ENCODE measurements around the gene FFAR3. TPM values are rescaled to one million over a fixed set of nuclear protein-coding genes. Genes with fewer than 3 reads are reported as not detected.

FFAR3 gene
- total and polyA plus RNA-seq, 2 donors (not counting 3 experiments of a cell fraction or from before 2014, with no cell fraction given): not detected

DNA sequence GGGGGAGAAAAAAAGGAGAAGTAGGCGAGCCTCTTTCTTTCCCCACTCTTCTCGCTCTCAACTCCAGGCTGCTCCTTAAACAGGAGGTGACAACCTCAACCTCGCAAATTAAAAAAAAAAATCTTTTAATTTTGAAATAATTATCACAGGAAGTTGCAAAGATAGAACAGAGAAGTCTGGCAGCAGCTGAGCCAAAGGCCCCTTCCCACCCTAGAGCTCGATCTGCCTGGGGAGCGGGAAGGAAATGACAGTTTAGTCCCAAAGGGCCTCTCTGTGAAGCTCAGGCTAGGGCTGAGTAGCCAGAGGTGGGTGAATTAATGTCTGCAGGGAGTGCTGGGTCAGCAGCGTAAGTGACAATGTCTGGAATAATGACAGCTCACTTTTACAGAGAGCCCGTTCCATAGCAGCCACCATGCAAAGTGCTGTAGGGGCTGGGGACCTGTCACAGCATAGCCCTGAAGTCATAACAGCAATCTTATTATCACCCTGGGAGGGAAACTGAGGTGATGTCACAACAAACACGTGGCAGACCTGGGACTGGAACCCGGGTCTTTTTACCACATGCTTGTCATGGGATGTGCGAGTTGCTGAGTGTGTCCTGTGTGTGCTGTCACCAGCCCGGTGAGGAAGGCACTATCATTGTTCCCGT, 38.1 kb upstream of the FFAR3 start:
- Histone ChIP-seq H3K9me3 (replicated peaks; ENCODE audit: control insufficient read depth, insufficient read depth, low read length) (no peaks in the 10 kb centered on the region), H3K9ac (replicated peaks; ENCODE audit: extremely low read depth, insufficient read depth, low read length) (no peak overlapping the region), H3K4me3 (replicated peaks in 1 of 3; ENCODE audit: insufficient read depth in 1 of 3, low read depth in 1 of 3, low read length in 3 of 3) (no peak overlapping the region), H3K27ac (ENCODE audit: insufficient read depth, low read depth, low read length) (no peak overlapping the region), H3K36me3 (ENCODE audit: control insufficient read depth in 2 of 2, extremely low read depth in 1 of 2, insufficient read depth in 2 of 2, low read length in 2 of 2) (no peaks in the 10 kb centered on the region), H3K79me2 (ENCODE audit: control insufficient read depth, insufficient read depth, low read length) (no peaks in the 10 kb centered on the region), H2AFZ (ENCODE audit: low read depth, low read length) (no peak overlapping the region), H3K4me2 (ENCODE audit: insufficient read depth, low read length) (no peak overlapping the region), H3K27me3 (ENCODE audit: control insufficient read depth in 2 of 2, insufficient read depth in 2 of 2, low read length in 2 of 2) (peaks cover 1 to 8% of the 10 kb centered on the region in 2 experiments), H4K20me1 (replicated peaks; ENCODE audit: control insufficient read depth, extremely low read depth, insufficient read depth, low read length) (no peaks in the 10 kb centered on the region), H3K4me1 (ENCODE audit: control insufficient read depth, extremely low read depth, insufficient read depth, low read length) (peaks cover 5% of the 10 kb centered on the region), H3K9me1 (replicated peaks; ENCODE audit: control insufficient read depth, extremely low read depth, insufficient read depth, low read length) (no peaks in the 10 kb centered on the region)
- BruUV-seq (replicated peaks): no TSS peak
- CTCF ChIA-PET: interaction anchor here (0.6 to 2.3 kb wide), 2 partner anchors 33 to 253 kb away, joined by 5 to 9 read pairs; no protein-coding TSS in a partner anchor
- POLR2A ChIA-PET: no interaction called here
- no peak for DNase-seq (ENCODE audit: low read depth, low spot score)
- intact Hi-C loops (cut with micrococcal nuclease) (no loop called here), dilution Hi-C loops (cut with MboI; ENCODE audit: extremely low pct_ligation_motif_present, low sequenced_read_pairs) (no loop called here)
- FAIRE-seq: no peak
- no peak for TF ChIP-seq FOS (IDR thresholded peaks at IDR 0.05; ENCODE audit: borderline replicate concordance, insufficient read depth, low read length)
- TF ChIP-seq, protein P1, sequence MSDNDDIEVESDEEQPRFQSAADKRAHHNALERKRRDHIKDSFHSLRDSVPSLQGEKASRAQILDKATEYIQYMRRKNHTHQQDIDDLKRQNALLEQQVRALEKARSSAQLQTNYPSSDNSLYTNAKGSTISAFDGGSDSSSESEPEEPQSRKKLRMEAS (IDR thresholded peaks at IDR 0.05; ENCODE audit: insufficient read depth, insufficient read length): no peak
- no peak for TF ChIP-seq POLR2AphosphoS5 (IDR thresholded peaks at IDR 0.05; ENCODE audit: insufficient read depth, low read depth, low read length)
- TF ChIP-seq MYC (IDR thresholded peaks at IDR 0.05; ENCODE audit: low read depth, low read length): no peak
- no peak for TF ChIP-seq JUN (IDR thresholded peaks at IDR 0.05; ENCODE audit: borderline replicate concordance, insufficient read depth, insufficient read length, low read depth)
- TF ChIP-seq GATA2 (IDR thresholded peaks at IDR 0.05; ENCODE audit: insufficient read depth, insufficient read length, low read depth, low read length): no peak
- TF ChIP-seq, protein P2, sequence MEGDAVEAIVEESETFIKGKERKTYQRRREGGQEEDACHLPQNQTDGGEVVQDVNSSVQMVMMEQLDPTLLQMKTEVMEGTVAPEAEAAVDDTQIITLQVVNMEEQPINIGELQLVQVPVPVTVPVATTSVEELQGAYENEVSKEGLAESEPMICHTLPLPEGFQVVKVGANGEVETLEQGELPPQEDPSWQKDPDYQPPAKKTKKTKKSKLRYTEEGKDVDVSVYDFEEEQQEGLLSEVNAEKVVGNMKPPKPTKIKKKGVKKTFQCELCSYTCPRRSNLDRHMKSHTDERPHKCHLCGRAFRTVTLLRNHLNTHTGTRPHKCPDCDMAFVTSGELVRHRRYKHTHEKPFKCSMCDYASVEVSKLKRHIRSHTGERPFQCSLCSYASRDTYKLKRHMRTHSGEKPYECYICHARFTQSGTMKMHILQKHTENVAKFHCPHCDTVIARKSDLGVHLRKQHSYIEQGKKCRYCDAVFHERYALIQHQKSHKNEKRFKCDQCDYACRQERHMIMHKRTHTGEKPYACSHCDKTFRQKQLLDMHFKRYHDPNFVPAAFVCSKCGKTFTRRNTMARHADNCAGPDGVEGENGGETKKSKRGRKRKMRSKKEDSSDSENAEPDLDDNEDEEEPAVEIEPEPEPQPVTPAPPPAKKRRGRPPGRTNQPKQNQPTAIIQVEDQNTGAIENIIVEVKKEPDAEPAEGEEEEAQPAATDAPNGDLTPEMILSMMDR (IDR thresholded peaks at IDR 0.05; ENCODE audit: extremely low read depth in 1 of 2, insufficient read depth in 1 of 2, low read depth in 1 of 2, low read length in 2 of 2): no peak
- TF ChIP-seq EZH2 (IDR thresholded peaks at IDR 0.05; ENCODE audit: borderline replicate concordance, low read depth, low read length, severe bottlenecking): no peak
- no peak for TF ChIP-seq POLR2A (IDR thresholded peaks at IDR 0.05; ENCODE audit: low read depth, low read length)

All from endothelial cell of umbilical vein (primary cell).